ENCODE results near the gene KCNAB1. TPM values are rescaled to one million over a fixed set of nuclear protein-coding genes. Genes with fewer than 3 reads are reported as not detected.

Gene KCNAB1
- total RNA-seq, 1 experiment from 2014 or later = 1.0 TPM

GRCh38 chr3:156304406-156304805, 184.0 kb downstream of the KCNAB1 start (continued):
- TF ChIP-seq, protein P1, sequence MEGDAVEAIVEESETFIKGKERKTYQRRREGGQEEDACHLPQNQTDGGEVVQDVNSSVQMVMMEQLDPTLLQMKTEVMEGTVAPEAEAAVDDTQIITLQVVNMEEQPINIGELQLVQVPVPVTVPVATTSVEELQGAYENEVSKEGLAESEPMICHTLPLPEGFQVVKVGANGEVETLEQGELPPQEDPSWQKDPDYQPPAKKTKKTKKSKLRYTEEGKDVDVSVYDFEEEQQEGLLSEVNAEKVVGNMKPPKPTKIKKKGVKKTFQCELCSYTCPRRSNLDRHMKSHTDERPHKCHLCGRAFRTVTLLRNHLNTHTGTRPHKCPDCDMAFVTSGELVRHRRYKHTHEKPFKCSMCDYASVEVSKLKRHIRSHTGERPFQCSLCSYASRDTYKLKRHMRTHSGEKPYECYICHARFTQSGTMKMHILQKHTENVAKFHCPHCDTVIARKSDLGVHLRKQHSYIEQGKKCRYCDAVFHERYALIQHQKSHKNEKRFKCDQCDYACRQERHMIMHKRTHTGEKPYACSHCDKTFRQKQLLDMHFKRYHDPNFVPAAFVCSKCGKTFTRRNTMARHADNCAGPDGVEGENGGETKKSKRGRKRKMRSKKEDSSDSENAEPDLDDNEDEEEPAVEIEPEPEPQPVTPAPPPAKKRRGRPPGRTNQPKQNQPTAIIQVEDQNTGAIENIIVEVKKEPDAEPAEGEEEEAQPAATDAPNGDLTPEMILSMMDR (IDR thresholded peaks at IDR 0.05) = no peak
- TF ChIP-seq ZNF121 (CRISPR knock-in tag; IDR thresholded peaks at IDR 0.05) = no peak
- TF ChIP-seq, protein P2, sequence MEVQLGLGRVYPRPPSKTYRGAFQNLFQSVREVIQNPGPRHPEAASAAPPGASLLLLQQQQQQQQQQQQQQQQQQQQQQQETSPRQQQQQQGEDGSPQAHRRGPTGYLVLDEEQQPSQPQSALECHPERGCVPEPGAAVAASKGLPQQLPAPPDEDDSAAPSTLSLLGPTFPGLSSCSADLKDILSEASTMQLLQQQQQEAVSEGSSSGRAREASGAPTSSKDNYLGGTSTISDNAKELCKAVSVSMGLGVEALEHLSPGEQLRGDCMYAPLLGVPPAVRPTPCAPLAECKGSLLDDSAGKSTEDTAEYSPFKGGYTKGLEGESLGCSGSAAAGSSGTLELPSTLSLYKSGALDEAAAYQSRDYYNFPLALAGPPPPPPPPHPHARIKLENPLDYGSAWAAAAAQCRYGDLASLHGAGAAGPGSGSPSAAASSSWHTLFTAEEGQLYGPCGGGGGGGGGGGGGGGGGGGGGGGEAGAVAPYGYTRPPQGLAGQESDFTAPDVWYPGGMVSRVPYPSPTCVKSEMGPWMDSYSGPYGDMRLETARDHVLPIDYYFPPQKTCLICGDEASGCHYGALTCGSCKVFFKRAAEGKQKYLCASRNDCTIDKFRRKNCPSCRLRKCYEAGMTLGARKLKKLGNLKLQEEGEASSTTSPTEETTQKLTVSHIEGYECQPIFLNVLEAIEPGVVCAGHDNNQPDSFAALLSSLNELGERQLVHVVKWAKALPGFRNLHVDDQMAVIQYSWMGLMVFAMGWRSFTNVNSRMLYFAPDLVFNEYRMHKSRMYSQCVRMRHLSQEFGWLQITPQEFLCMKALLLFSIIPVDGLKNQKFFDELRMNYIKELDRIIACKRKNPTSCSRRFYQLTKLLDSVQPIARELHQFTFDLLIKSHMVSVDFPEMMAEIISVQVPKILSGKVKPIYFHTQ (CRISPR knock-in tag; IDR thresholded peaks at IDR 0.05) = no peak
- TF ChIP-seq ESRRA (CRISPR knock-in tag; IDR thresholded peaks at IDR 0.05; ENCODE audit: borderline replicate concordance) = no peak

DNA sequence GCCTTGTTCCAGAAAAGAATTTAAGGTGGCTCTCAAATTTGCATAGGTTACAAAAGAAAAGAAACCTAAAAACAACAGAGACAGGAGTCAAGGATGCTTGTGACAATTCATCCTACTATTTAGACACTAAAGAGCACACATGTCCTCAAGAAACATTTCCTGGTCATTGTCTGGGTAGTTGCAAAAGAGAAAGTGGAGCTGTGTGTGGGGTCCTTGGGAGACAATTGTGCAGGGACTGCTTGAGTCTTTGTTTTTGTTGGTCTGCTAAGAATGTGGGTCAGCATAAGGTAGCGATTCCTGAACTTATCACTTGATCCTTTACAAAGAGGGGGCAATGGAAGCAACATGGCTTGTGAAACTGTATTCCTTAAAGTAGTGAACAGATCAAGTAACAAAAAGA, 185.3 kb downstream of the KCNAB1 start:
- no peak for TF ChIP-seq SMAD3 (CRISPR knock-in tag; IDR thresholded peaks at IDR 0.05; ENCODE audit: borderline replicate concordance)
- TF ChIP-seq, protein P3, sequence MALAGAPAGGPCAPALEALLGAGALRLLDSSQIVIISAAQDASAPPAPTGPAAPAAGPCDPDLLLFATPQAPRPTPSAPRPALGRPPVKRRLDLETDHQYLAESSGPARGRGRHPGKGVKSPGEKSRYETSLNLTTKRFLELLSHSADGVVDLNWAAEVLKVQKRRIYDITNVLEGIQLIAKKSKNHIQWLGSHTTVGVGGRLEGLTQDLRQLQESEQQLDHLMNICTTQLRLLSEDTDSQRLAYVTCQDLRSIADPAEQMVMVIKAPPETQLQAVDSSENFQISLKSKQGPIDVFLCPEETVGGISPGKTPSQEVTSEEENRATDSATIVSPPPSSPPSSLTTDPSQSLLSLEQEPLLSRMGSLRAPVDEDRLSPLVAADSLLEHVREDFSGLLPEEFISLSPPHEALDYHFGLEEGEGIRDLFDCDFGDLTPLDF (CRISPR knock-in tag; IDR thresholded peaks at IDR 0.05) = no peak
- no peak for TF ChIP-seq CREM (CRISPR knock-in tag; IDR thresholded peaks at IDR 0.05)
- no peak for TF ChIP-seq ZNF317 (CRISPR knock-in tag; IDR thresholded peaks at IDR 0.05; ENCODE audit: borderline replicate concordance, low read depth)
- no peaks in the 10 kb centered on the region for H3K27me3 Mint-ChIP-seq (ENCODE audit: low read depth)
- POLR2A ChIA-PET = interaction anchor here (0.6 kb wide), 1 partner anchor 67 kb away, joined by 3 read pairs; no protein-coding TSS in a partner anchor
- no peak overlapping the region for H3K27ac Mint-ChIP-seq
- DNase-seq (ENCODE audit: low spot score) (no peak), ATAC-seq (no peak)
- H3K4me3 Mint-ChIP-seq = no peak overlapping the region
- no peaks in the 10 kb centered on the region; the same call in 1 of the 2 replicates for H3K36me3 Mint-ChIP-seq
- peaks cover 11% of the 10 kb centered on the region for H3K4me1 Mint-ChIP-seq
- CTCF ChIA-PET = no interaction called here
- H3K9me3 Mint-ChIP-seq = peaks cover 4% of the 10 kb centered on the region

DNA sequence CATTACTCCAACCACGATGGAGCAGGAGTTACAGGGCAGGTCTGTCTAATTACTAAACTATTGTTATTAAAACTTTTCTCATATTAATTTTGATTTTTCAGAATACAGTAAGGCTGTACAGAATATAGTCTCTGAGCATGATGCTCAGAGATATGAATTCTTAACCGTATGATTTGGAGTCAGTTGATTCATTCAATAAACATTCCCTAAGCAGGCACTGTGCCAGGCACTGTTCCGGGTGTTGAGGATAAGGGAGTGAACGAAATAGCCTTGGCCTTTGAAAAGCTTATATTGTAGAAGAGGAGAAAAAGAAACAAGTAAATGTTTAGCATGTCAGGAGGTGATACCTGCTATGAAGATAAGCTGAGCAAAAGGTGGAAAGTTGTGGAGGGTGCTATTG, 187.3 kb downstream of the KCNAB1 start:
- no peaks in the 10 kb centered on the region; the same call in 1 of the 2 replicates for H3K36me3 Mint-ChIP-seq
- no peak overlapping the region for H3K4me3 Mint-ChIP-seq
- ATAC-seq = no peak
- no peaks in the 10 kb centered on the region for H3K27me3 Mint-ChIP-seq (ENCODE audit: low read depth)
- H3K9me3 Mint-ChIP-seq = peaks cover 11% of the 10 kb centered on the region
- ChIA-PET CTCF (no interaction called here), POLR2A (no interaction called here)
- no peak overlapping the region for H3K27ac Mint-ChIP-seq
- peaks cover 25% of the 10 kb centered on the region for H3K4me1 Mint-ChIP-seq
- no peak for TF ChIP-seq PRDM15 (CRISPR knock-in tag; IDR thresholded peaks at IDR 0.05)
- TF ChIP-seq TEAD4 (CRISPR knock-in tag; IDR thresholded peaks at IDR 0.05) = no peak
- DNase-seq (ENCODE audit: low spot score) = no peak

- CTCF ChIA-PET = interaction anchor here (1.0 kb wide), 1 partner anchor 198 kb away, joined by 3 read pairs; no protein-coding TSS in a partner anchor
- ATAC-seq (peak; percentile 91), DNase-seq (ENCODE audit: low spot score) (peak; percentile 16)
- no peak for TF ChIP-seq ZBTB21 (CRISPR knock-in tag; IDR thresholded peaks at IDR 0.05; ENCODE audit: borderline replicate concordance)
- TF ChIP-seq, protein P4, sequence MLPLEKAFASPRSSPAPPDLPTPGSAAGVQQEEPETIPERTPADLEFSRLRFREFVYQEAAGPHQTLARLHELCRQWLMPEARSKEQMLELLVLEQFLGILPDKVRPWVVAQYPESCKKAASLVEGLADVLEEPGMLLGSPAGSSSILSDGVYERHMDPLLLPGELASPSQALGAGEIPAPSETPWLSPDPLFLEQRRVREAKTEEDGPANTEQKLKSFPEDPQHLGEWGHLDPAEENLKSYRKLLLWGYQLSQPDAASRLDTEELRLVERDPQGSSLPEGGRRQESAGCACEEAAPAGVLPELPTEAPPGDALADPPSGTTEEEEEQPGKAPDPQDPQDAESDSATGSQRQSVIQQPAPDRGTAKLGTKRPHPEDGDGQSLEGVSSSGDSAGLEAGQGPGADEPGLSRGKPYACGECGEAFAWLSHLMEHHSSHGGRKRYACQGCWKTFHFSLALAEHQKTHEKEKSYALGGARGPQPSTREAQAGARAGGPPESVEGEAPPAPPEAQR (CRISPR knock-in tag; IDR thresholded peaks at IDR 0.05) = 0 out of 2 replicates have a peak, but pooled peaks have one; percentile 16
- Mint-ChIP-seq H3K9me3 (peaks cover 11% of the 10 kb centered on the region), H3K4me1 (peaks cover 22% of the 10 kb centered on the region), H3K27ac (peak overlapping the region; percentile 8; the same call in 1 of the 2 replicates), H3K4me3 (no peak overlapping the region), H3K27me3 (ENCODE audit: low read depth) (no peaks in the 10 kb centered on the region), H3K36me3 (no peaks in the 10 kb centered on the region; the same call in 1 of the 2 replicates)
- POLR2A ChIA-PET = no interaction called here
These were observed 191.1 kb downstream of the KCNAB1 start for GRCh38 chr3:156311431-156311830.

All from WTC11 (cell line).